Measurements from ENCODE around the gene HHAT. TPM values are rescaled to one million over a fixed set of nuclear protein-coding genes. Genes with fewer than 3 reads are reported as not detected.

The HHAT gene
- total and polyA plus RNA-seq, 2 donors (not counting 3 experiments of a cell fraction or from before 2014, with no cell fraction given), result 2.4 to 4.3 TPM

- H2AFZ ChIP-seq (ENCODE audit: low read depth, low read length), result no peak overlapping the region
- H3K4me1 ChIP-seq (ENCODE audit: control insufficient read depth, extremely low read depth, insufficient read depth, low read length), result no peaks in the 10 kb centered on the region
- TF ChIP-seq GATA2 (IDR thresholded peaks at IDR 0.05; ENCODE audit: insufficient read depth, insufficient read length, low read depth, low read length) (no peak), POLR2A (IDR thresholded peaks at IDR 0.05; ENCODE audit: low read depth, low read length) (no peak), JUN (IDR thresholded peaks at IDR 0.05; ENCODE audit: borderline replicate concordance, insufficient read depth, insufficient read length, low read depth) (no peak), CTCF (IDR thresholded peaks at IDR 0.05; ENCODE audit: extremely low read depth in 1 of 2, insufficient read depth in 1 of 2, low read depth in 1 of 2, low read length in 2 of 2) (no peak), MYC (IDR thresholded peaks at IDR 0.05; ENCODE audit: low read depth, low read length) (no peak), MAX (IDR thresholded peaks at IDR 0.05; ENCODE audit: insufficient read depth, insufficient read length) (no peak), FOS (IDR thresholded peaks at IDR 0.05; ENCODE audit: borderline replicate concordance, insufficient read depth, low read length) (no peak), POLR2AphosphoS5 (IDR thresholded peaks at IDR 0.05; ENCODE audit: insufficient read depth, low read depth, low read length) (no peak)
- no peaks in the 10 kb centered on the region for H3K79me2 ChIP-seq (ENCODE audit: control insufficient read depth, insufficient read depth, low read length)
- no peak overlapping the region for H3K4me3 ChIP-seq (replicated peaks in 1 of 3; ENCODE audit: insufficient read depth in 1 of 3, low read depth in 1 of 3, low read length in 3 of 3)
- intact Hi-C loops (cut with micrococcal nuclease) (no loop called here), dilution Hi-C loops (cut with MboI; ENCODE audit: extremely low pct_ligation_motif_present, low sequenced_read_pairs) (no loop called here)
- H3K9ac ChIP-seq (replicated peaks; ENCODE audit: extremely low read depth, insufficient read depth, low read length), result no peak overlapping the region
- ChIA-PET CTCF (no interaction called here), POLR2A (no interaction called here)
- no peak overlapping the region for H3K27ac ChIP-seq (ENCODE audit: insufficient read depth, low read depth, low read length)
- H3K36me3 ChIP-seq (ENCODE audit: control insufficient read depth in 2 of 2, extremely low read depth in 1 of 2, insufficient read depth in 2 of 2, low read length in 2 of 2), result no peaks in the 10 kb centered on the region
- FAIRE-seq, result no peak
- H3K9me1 ChIP-seq (replicated peaks; ENCODE audit: control insufficient read depth, extremely low read depth, insufficient read depth, low read length), result no peaks in the 10 kb centered on the region
- no peak overlapping the region for H3K4me2 ChIP-seq (ENCODE audit: insufficient read depth, low read length)
- H3K27me3 ChIP-seq (ENCODE audit: control insufficient read depth in 2 of 2, insufficient read depth in 2 of 2, low read length in 2 of 2), result no peaks in the 10 kb centered on the region
- H4K20me1 ChIP-seq (replicated peaks; ENCODE audit: control insufficient read depth, extremely low read depth, insufficient read depth, low read length), result no peaks in the 10 kb centered on the region
- no peak for DNase-seq (ENCODE audit: low read depth, low spot score)
- no TSS peak for BruUV-seq (replicated peaks)
- H3K9me3 ChIP-seq (replicated peaks; ENCODE audit: control insufficient read depth, insufficient read depth, low read length), result peaks cover 3% of the 10 kb centered on the region
Observed at GRCh38 chr1:210702506-210702905, 373.8 kb downstream of the HHAT start.
